ENCODE measurements around the gene YIPF2. TPM values are rescaled to one million over a fixed set of nuclear protein-coding genes. Genes with fewer than 3 reads are reported as not detected.
"Not testable (repeated sequence)": the region's sequence is repeated elsewhere in the genome, so short reads cannot be mapped to it uniquely, and the experiment has no call there.

YIPF2 gene
- total RNA-seq, 3 donors from 2014 or later (not counting 1 experiment from before 2014, with no cell fraction given) = 26.4 to 27.8 (median 27.2) TPM

DNA sequence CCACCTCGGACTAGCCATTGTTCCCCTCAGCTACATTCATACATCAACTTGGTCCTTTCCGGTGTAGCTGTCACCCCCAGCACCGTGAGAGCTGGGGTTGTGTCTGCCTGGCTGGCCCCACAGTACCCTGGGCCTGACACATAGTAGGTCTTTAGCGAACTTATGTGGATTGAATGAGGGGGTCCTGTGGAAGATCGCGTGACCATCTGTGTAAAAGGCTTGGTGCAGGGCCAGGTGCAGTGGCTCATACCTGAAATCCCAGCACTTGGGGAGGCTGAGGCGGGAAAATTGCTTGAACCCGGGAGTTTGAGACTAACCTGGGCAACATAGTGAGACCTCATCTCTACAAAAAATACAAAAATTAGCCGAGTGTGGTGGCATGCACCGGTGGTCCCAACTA lies 34.4 kb upstream of the YIPF2 start:
- WGBS (ENCODE audit: insufficient coverage) = 92% methylated on average over 9 of the region's 10 CpGs
- Mint-ChIP-seq H3K27me3 (ENCODE audit: low read depth in 2 of 2) (no peaks in the 10 kb centered on the region), H3K36me3 (no peaks in the 10 kb centered on the region), H3K9me3 (no peaks in the 10 kb centered on the region), H3K27ac (peak overlapping the region; percentile 69 to 95), H3K4me1 (peaks cover 40 to 41% of the 10 kb centered on the region in 2 donors), H3K4me3 (peak overlapping the region; percentile 56)
- ATAC-seq (no peak), DNase-seq (no peak)
- H3K4me3 ChIP-seq (ENCODE audit: low read length) = no peak overlapping the region
- no peaks in the 10 kb centered on the region for H3K9me3 ChIP-seq (ENCODE audit: control insufficient read depth, insufficient read depth, low read length)
- H3K36me3 ChIP-seq (ENCODE audit: control insufficient read depth, insufficient read depth, low read length) = no peaks in the 10 kb centered on the region
- TF ChIP-seq, protein P1, sequence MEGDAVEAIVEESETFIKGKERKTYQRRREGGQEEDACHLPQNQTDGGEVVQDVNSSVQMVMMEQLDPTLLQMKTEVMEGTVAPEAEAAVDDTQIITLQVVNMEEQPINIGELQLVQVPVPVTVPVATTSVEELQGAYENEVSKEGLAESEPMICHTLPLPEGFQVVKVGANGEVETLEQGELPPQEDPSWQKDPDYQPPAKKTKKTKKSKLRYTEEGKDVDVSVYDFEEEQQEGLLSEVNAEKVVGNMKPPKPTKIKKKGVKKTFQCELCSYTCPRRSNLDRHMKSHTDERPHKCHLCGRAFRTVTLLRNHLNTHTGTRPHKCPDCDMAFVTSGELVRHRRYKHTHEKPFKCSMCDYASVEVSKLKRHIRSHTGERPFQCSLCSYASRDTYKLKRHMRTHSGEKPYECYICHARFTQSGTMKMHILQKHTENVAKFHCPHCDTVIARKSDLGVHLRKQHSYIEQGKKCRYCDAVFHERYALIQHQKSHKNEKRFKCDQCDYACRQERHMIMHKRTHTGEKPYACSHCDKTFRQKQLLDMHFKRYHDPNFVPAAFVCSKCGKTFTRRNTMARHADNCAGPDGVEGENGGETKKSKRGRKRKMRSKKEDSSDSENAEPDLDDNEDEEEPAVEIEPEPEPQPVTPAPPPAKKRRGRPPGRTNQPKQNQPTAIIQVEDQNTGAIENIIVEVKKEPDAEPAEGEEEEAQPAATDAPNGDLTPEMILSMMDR (IDR thresholded peaks at IDR 0.05) = no peak
- no peaks in the 10 kb centered on the region for H3K27me3 ChIP-seq (ENCODE audit: control insufficient read depth, insufficient read depth, low read length)
- peaks cover 41% of the 10 kb centered on the region for H3K4me1 ChIP-seq (ENCODE audit: control insufficient read depth, insufficient read depth, low read length)
- H3K27ac ChIP-seq (ENCODE audit: low read length) = no peak overlapping the region
- intact Hi-C loops (cut with micrococcal nuclease) = no loop called here

DNA sequence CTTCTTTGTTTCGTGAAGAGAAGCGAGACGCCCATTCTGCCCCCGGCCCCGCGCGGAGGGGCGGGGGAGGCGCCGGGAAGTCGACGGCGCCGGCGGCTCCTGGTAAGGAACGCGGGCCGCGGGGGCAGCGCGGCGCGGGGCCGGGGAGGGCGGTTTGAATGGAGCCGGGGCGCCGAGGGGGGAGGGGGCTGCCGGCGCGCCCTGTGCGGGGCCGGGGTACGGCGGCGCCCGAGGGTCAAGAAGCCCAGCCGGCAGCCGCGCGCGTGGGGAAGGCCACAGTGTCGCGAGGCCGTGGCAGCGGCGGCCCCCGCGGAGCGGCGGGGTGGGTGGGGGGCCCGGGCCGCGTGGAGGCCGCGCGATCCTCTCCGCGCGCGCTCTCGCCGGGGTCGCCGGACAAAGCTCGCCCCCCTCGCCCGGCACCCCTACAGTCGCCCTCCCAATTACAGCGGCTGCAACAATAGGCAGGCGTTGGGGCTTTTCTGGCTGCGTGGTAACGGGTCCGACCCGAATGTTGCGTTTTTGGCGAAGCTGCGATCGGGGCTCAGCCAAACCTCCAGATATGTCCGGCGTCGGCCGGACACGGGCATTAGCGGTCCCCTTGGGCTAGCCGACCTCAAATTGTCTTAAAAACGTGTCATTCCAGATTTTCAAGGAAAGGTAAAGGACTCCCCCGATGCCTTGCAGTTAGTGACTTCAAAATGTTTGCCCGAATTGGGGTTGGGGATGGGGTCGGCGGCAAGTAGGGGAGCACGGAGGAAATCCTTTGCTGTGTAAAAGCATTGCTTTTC lies 32.8 kb upstream of the YIPF2 start:
- ATAC-seq = peak; percentile 27 to 60 (median 46)
- under 1% methylated on average over 92 of the region's 92 CpGs for WGBS (ENCODE audit: insufficient coverage)
- peak overlapping the region; percentile 79 to 95 for H3K27ac Mint-ChIP-seq
- TF ChIP-seq, protein P1 (IDR thresholded peaks at IDR 0.05) = no peak
- intact Hi-C loops (cut with micrococcal nuclease) = no loop called here
- no peaks in the 10 kb centered on the region for H3K9me3 Mint-ChIP-seq
- Histone ChIP-seq H3K27me3 (ENCODE audit: control insufficient read depth, insufficient read depth, low read length) (no peaks in the 10 kb centered on the region), H3K27ac (ENCODE audit: low read length) (peak overlapping the region; percentile 5), H3K36me3 (ENCODE audit: control insufficient read depth, insufficient read depth, low read length) (no peaks in the 10 kb centered on the region), H3K4me3 (ENCODE audit: low read length) (peak overlapping the region; percentile 71), H3K4me1 (ENCODE audit: control insufficient read depth, insufficient read depth, low read length) (peaks cover 41% of the 10 kb centered on the region), H3K9me3 (ENCODE audit: control insufficient read depth, insufficient read depth, low read length) (no peaks in the 10 kb centered on the region)
- H3K36me3 Mint-ChIP-seq = no peaks in the 10 kb centered on the region
- no peaks in the 10 kb centered on the region for H3K27me3 Mint-ChIP-seq (ENCODE audit: low read depth in 2 of 2)
- peak in 1 of 2 donors; percentile 41 for DNase-seq
- peak overlapping the region; percentile 93 for H3K4me3 Mint-ChIP-seq
- H3K4me1 Mint-ChIP-seq = peaks cover 40 to 41% of the 10 kb centered on the region in 2 donors

DNA sequence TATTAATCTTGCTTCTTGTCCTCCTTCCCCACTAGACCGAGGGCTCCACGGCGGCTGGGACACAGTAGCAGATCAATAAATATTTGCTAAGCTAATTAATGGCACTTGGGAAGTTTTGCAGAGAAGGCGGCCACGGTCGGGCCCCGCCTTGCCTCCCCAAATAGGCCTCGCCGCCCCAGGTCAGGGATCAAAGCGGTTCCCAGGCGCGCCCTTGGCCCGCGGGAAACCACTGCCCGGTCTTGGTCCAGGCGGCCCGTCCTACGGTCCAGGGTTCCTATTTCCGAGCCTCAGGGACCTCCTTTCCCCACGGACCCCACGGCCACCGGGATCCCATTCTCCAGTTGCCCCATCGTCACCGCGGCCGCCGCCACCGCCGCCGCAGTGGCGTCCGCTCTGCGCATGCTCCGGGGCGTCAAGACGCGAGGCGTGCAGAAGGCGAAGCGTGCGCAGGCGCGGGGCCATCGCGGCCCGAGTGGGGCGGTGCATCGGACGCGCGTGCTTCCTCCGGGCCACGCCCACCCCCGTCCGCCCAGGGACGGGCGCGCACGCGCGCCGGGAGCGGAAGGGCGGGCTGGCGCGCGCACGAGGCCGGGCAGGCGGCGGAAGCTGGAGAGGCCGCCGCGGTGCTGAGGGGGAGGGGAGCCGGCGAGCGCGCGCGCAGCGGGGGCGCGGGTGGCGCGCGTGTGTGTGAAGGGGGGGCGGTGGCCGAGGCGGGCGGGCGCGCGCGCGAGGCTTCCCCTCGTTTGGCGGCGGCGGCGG lies 32.1 kb upstream of the YIPF2 start, which contains the start of gene SMARCA4:
Gene SMARCA4 (plus strand): TSS at position 717 of the 759 bp plus-strand sequence. CDS start 23,122 bp downstream, outside the sequence.
- Histone ChIP-seq H3K9me3 (ENCODE audit: control insufficient read depth, insufficient read depth, low read length) (no peaks in the 10 kb centered on the region), H3K4me1 (ENCODE audit: control insufficient read depth, insufficient read depth, low read length) (peaks cover 41% of the 10 kb centered on the region), H3K27me3 (ENCODE audit: control insufficient read depth, insufficient read depth, low read length) (no peaks in the 10 kb centered on the region), H3K36me3 (ENCODE audit: control insufficient read depth, insufficient read depth, low read length) (no peaks in the 10 kb centered on the region), H3K27ac (ENCODE audit: low read length) (peak within 1 kb of the TSS; percentile 87), H3K4me3 (ENCODE audit: low read length) (peak within 1 kb of the TSS; percentile 76)
- ATAC-seq (peak; percentile 88 to 97 (median 89)), DNase-seq (peak; percentile 99 to 100)
- H3K9me3 Mint-ChIP-seq = no peaks in the 10 kb centered on the region
- peak within 1 kb of the TSS; percentile 90 to 95 for H3K27ac Mint-ChIP-seq
- peak within 1 kb of the TSS; percentile 93 for H3K4me3 Mint-ChIP-seq
- intact Hi-C loops (cut with micrococcal nuclease) = no loop called here
- WGBS (ENCODE audit: insufficient coverage) = under 1% methylated on average over 100 of the region's 100 CpGs
- no peaks in the 10 kb centered on the region for H3K36me3 Mint-ChIP-seq
- H3K27me3 Mint-ChIP-seq (ENCODE audit: low read depth in 2 of 2) = no peaks in the 10 kb centered on the region
- peaks cover 37% of the 10 kb centered on the region in 2 donors for H3K4me1 Mint-ChIP-seq
- TF ChIP-seq, protein P1 (IDR thresholded peaks at IDR 0.05) = no peak

GRCh38 chr19:10959277-10959968 lies 31.0 kb upstream of the YIPF2 start:
- Mint-ChIP-seq H3K27ac (peak overlapping the region; percentile 90 to 95), H3K4me3 (peak overlapping the region; percentile 93), H3K4me1 (peaks cover 33 to 36% of the 10 kb centered on the region in 2 donors)
- H3K36me3 Mint-ChIP-seq; intact Hi-C loops (cut with micrococcal nuclease); ATAC-seq; H3K27me3 ChIP-seq (ENCODE audit: control insufficient read depth, insufficient read depth, low read length); DNase-seq; H3K9me3 Mint-ChIP-seq; H3K9me3 ChIP-seq (ENCODE audit: control insufficient read depth, insufficient read depth, low read length); H3K36me3 ChIP-seq (ENCODE audit: control insufficient read depth, insufficient read depth, low read length); H3K27ac ChIP-seq (ENCODE audit: low read length); H3K27me3 Mint-ChIP-seq (ENCODE audit: low read depth in 2 of 2); H3K4me3 ChIP-seq (ENCODE audit: low read length): not testable (repeated sequence)
- 96% methylated on average over 19 of the region's 19 CpGs for WGBS (ENCODE audit: insufficient coverage)
- H3K4me1 ChIP-seq (ENCODE audit: control insufficient read depth, insufficient read depth, low read length) = peaks cover 40% of the 10 kb centered on the region

Measured in natural killer cell (primary cell).